Dermis blood vessel endothelial cell (primary cell): ENCODE measurements around the gene TADA3. TPM values are rescaled to one million over a fixed set of nuclear protein-coding genes. Genes with fewer than 3 reads are reported as not detected.
A peak's percentile ranks its signal among the peaks of the same experiment; 100 is the strongest.

Source experiments
- DNase-seq: peaks from one replicate; pipeline ENCODE4 v3.0.0; 2010
- total RNA-seq: library from RNA; depleted of rRNA; stranded (reverse); fragments of >200 nt; gene quantifications from 2 replicates; pipeline ENCODE4 v1.2.3, GENCODE V29; 2014

TADA3 gene
- total RNA-seq, 1 donor from 2014 or later, result 39.5 TPM

- DNase-seq, result peak; percentile 66
Observed at GRCh38 chr3:9809615-9810432, 17.6 kb upstream of the TADA3 start, which contains the start of gene TTLL3. TSS of gene TTLL3 (plus strand) at chr3:9810262. CDS start at chr3:9810662, 400 bp downstream.

- DNase-seq, result peak; percentile 12
Observed at GRCh38 chr3:9809239-9809614, 17.0 kb upstream of the TADA3 start.

- DNase-seq, result peak; percentile 63
Observed at GRCh38 chr3:9808345-9809037, 16.2 kb upstream of the TADA3 start.

GRCh38 chr3:9807981-9808344 lies 15.7 kb upstream of the TADA3 start:
- DNase-seq, result no peak

GRCh38 chr3:9806688-9807589 lies 14.7 kb upstream of the TADA3 start:
- no peak for DNase-seq

GRCh38 chr3:9806137-9806536 lies 13.9 kb upstream of the TADA3 start:
- DNase-seq, result no peak

- DNase-seq, result no peak
Observed at GRCh38 chr3:9804996-9805395, 12.7 kb upstream of the TADA3 start.

GRCh38 chr3:9803494-9803893 lies 11.2 kb upstream of the TADA3 start:
- DNase-seq, result no peak

- DNase-seq, result peak; percentile 25
Observed at GRCh38 chr3:9800529-9800928, 8.3 kb upstream of the TADA3 start.

GRCh38 chr3:9797196-9797945 lies 5.1 kb upstream of the TADA3 start:
- peak; percentile 51 for DNase-seq

GRCh38 chr3:9795207-9795606 lies 2.9 kb upstream of the TADA3 start:
- no peak for DNase-seq

- DNase-seq, result no peak
Observed at GRCh38 chr3:9794400-9794799, 2.1 kb upstream of the TADA3 start.

- peak; percentile 69 for DNase-seq
Observed at GRCh38 chr3:9793161-9793781, 998 bp upstream of the TADA3 start.

- DNase-seq, result no peak
Observed at GRCh38 chr3:9791790-9792404, 376 bp downstream of the TADA3 start.

- no peak for DNase-seq
Observed at GRCh38 chr3:9791127-9791526, 1.1 kb downstream of the TADA3 start.

- DNase-seq, result no peak
Observed at GRCh38 chr3:9787714-9788113, 4.6 kb downstream of the TADA3 start.

- peak; percentile 23 for DNase-seq
Observed at GRCh38 chr3:9786825-9787669, 5.2 kb downstream of the TADA3 start.

- no peak for DNase-seq
Observed at GRCh38 chr3:9786209-9786739, 6.0 kb downstream of the TADA3 start.

GRCh38 chr3:9785602-9786001 lies 6.7 kb downstream of the TADA3 start:
- no peak for DNase-seq

- DNase-seq, result no peak
Observed at GRCh38 chr3:9784965-9785364, 7.3 kb downstream of the TADA3 start.
